GM06990 (cell line): Measurements from ENCODE around the gene NDUFA5.

Experiments
- DNase-seq: peaks from one replicate; pipeline ENCODE4 v3.0.0-alpha.2; 2011; ENCODE audit not compliant: insufficient read length; ENCODE audit errors: extremely low read depth
- H3K27me3 ChIP-seq: replicated peaks from 2 replicates; pipeline ENCODE4 v1.6.0; 2011; ENCODE audit warnings: low read length; ENCODE audit not compliant: control insufficient read depth, insufficient read depth
- H3K36me3 ChIP-seq: 2 replicates; pipeline ENCODE4 v1.5.1; 2011; ENCODE audit warnings: low read length; ENCODE audit not compliant: control insufficient read depth, insufficient read depth
- H3K4me3 ChIP-seq: replicated peaks from 2 replicates; pipeline ENCODE4 v1.5.1; 2011; ENCODE audit warnings: low read depth, mild to moderate bottlenecking, control low read depth, low read length
- CTCF ChIP-seq: IDR thresholded peaks from 2 replicates; pipeline ENCODE4 v1.5.1; 2011; ENCODE audit warnings: low read length, control low read depth, mild to moderate bottlenecking, inconsistent platforms; ENCODE audit not compliant: insufficient read depth, poor library complexity, severe bottlenecking

NDUFA5 gene

GRCh38 chr7:123579416-123579815, 21.8 kb upstream of the NDUFA5 start:
- DNase-seq = no peak
- H3K27me3 ChIP-seq = no peaks in the 10 kb centered on the region
- H3K4me3 ChIP-seq = no peak overlapping the region
- no peak for TF ChIP-seq CTCF
- no peaks in the 10 kb centered on the region for H3K36me3 ChIP-seq

- no peak overlapping the region for H3K4me3 ChIP-seq
- no peak for DNase-seq
- no peaks in the 10 kb centered on the region for H3K27me3 ChIP-seq
- TF ChIP-seq CTCF = no peak
- H3K36me3 ChIP-seq = no peaks in the 10 kb centered on the region
These were observed 16.4 kb upstream of the NDUFA5 start for GRCh38 chr7:123573896-123574467.

GRCh38 chr7:123573341-123573740, 15.7 kb upstream of the NDUFA5 start:
- TF ChIP-seq CTCF = no peak
- Histone ChIP-seq H3K36me3 (no peaks in the 10 kb centered on the region), H3K27me3 (no peaks in the 10 kb centered on the region), H3K4me3 (no peak overlapping the region)
- no peak for DNase-seq

- TF ChIP-seq CTCF = no peak
- no peak overlapping the region for H3K4me3 ChIP-seq
- no peak for DNase-seq
- no peaks in the 10 kb centered on the region for H3K27me3 ChIP-seq
- no peaks in the 10 kb centered on the region for H3K36me3 ChIP-seq
These were observed 14.1 kb upstream of the NDUFA5 start for GRCh38 chr7:123571684-123572083.

GRCh38 chr7:123571187-123571586, 13.6 kb upstream of the NDUFA5 start:
- no peak for TF ChIP-seq CTCF
- no peaks in the 10 kb centered on the region for H3K27me3 ChIP-seq

More at GRCh38 chr7:123571187-123571586, 13.6 kb upstream of the NDUFA5 start:
- Histone ChIP-seq H3K36me3 (no peaks in the 10 kb centered on the region), H3K4me3 (no peak overlapping the region)
- no peak for DNase-seq
